K562 treated with DMSO at 1 percent for 24 hours (cell line): ENCODE data around the gene CELF6. TPM values are rescaled to one million over a fixed set of nuclear protein-coding genes. Genes with fewer than 3 reads are reported as not detected.

Experiments
- total RNA-seq: library from RNA; unstranded; fragments of 300-600 nt; gene quantifications from 2 replicates; pipeline ENCODE4 v1.2.3, GENCODE V29; 2022; ENCODE audit warnings: low read depth; ENCODE audit not compliant: insufficient read depth

CELF6 gene
- total RNA-seq, result 0.25 and 0.79 TPM in 2 replicates

GRCh38 chr15:72319985-72320671 is at the start of gene CELF6:
TSS of gene CELF6 (minus strand) at chr15:72320157. CDS start at chr15:72319874, 283 bp downstream.

GRCh38 chr15:72272213-72272996 is 47.6 kb downstream of the CELF6 start, which contains the start of gene PARP6:
TSS of gene PARP6 (minus strand) at chr15:72272554. CDS start at chr15:72267477, 5,077 bp downstream.

Other genes with a start within 250 kb of the CELF6 start
- 5.3 and 5.7 TPM in 2 replicates for gene MYO9A, start 202.0 kb downstream of the CELF6 start, total RNA-seq
- gene SENP8, start 201.8 kb downstream of the CELF6 start, total RNA-seq, result 1.2 and 1.9 TPM in 2 replicates
- gene GRAMD2A, start 122.4 kb downstream of the CELF6 start, total RNA-seq, result not detected in 2 replicates
- gene PKM, start 89.0 kb downstream of the CELF6 start, total RNA-seq, result 1,389 and 1,398 TPM in 2 replicates
- gene PARP6, start 47.6 kb downstream of the CELF6 start, total RNA-seq, result 29.1 and 29.6 TPM in 2 replicates
- 111 and 115 TPM in 2 replicates for gene HEXA, start 55.9 kb upstream of the CELF6 start, total RNA-seq
- gene TMEM202, start 78.1 kb upstream of the CELF6 start, total RNA-seq, result not detected in 2 replicates
- 19.8 and 33.2 TPM in 2 replicates for gene ARIH1, start 154.2 kb upstream of the CELF6 start, total RNA-seq